CD4-positive, alpha-beta T cell (primary cell): ENCODE measurements around the gene PTPN21. TPM values are rescaled to one million over a fixed set of nuclear protein-coding genes. Genes with fewer than 3 reads are reported as not detected.

Source experiments
- ATAC-seq: fragments of 200-7000 bp; cut with Tn5 transposase; one replicate; pipeline ENCODE4 v1.10.0; 2022; ENCODE audit warnings: mild to moderate bottlenecking; ENCODE audit not compliant: poor library complexity
- CTCF ChIA-PET: fragments of 350-600 bp; sonication (Branson Sonifier 250); formaldehyde crosslinking; loops from one replicate; lab custom pipeline; 2021; ENCODE audit warnings: antibody characterized with exemption, inconsistent platforms; lab: Charles Lee
- POLR2A ChIA-PET: fragments of 350-600 bp; sonication (Branson Sonifier 250); formaldehyde crosslinking; loops from one replicate; lab custom pipeline; 2021; ENCODE audit warnings: antibody characterized with exemption, inconsistent platforms; lab: Charles Lee
- DNase-seq, 14 experiments: peaks; one replicate each; pipeline ENCODE4 v3.0.0-alpha.2; 2013 to 2020; ENCODE audit warnings: mixed read lengths in 2 of 14
- H3K27ac ChIP-seq, 2 donors: one replicate each; pipeline versions ENCODE4 v1.5.1 to v1.7.0; 2013; ENCODE audit warnings: low read length in 2 of 2, low read depth in 1 of 2, mild to moderate bottlenecking in 1 of 2
- H3K27me3 ChIP-seq, 2 experiments: 1 replicate in 1 of 2; 2 replicates in 1 of 2; pipeline versions ENCODE4 v1.6.1 to v1.7.0; 2013; ENCODE audit warnings: low read length in 2 of 2, control low read depth in 1 of 2, mild to moderate bottlenecking in 1 of 2, moderate library complexity in 1 of 2; ENCODE audit not compliant: insufficient read depth in 2 of 2, control insufficient read depth in 1 of 2
- H3K36me3 ChIP-seq: one replicate; pipeline ENCODE4 v1.6.1; 2013; ENCODE audit warnings: low read length, control low read depth; ENCODE audit not compliant: insufficient read depth
- H3K4me1 ChIP-seq: one replicate; pipeline ENCODE4 v1.6.1; 2013; ENCODE audit warnings: low read length, control low read depth; ENCODE audit not compliant: insufficient read depth
- H3K4me3 ChIP-seq: one replicate; pipeline ENCODE4 v1.5.1; 2013; ENCODE audit warnings: mild to moderate bottlenecking, low read length, moderate library complexity
- H3K9me3 ChIP-seq, 2 experiments: 1 replicate in 1 of 2; 2 replicates in 1 of 2; pipeline versions ENCODE4 v1.6.1 to v1.7.0; 2013; ENCODE audit warnings: low read length in 2 of 2, mild to moderate bottlenecking in 2 of 2, control low read depth in 1 of 2, moderate library complexity in 1 of 2; ENCODE audit not compliant: control insufficient read depth in 1 of 2, insufficient read depth in 1 of 2
- H3K27ac Mint-ChIP-seq: one replicate; pipeline ENCODE4 v1.8.0; 2020; ENCODE audit warnings: mixed read lengths
- H3K27me3 Mint-ChIP-seq: one replicate; pipeline ENCODE4 v1.8.0; 2021; ENCODE audit warnings: mixed read lengths
- H3K36me3 Mint-ChIP-seq: one replicate; pipeline ENCODE4 v1.8.0; 2021; ENCODE audit warnings: low read depth, mixed read lengths
- H3K4me1 Mint-ChIP-seq: one replicate; pipeline ENCODE4 v1.8.0; 2021; ENCODE audit warnings: low read depth, mixed read lengths
- H3K4me3 Mint-ChIP-seq: one replicate; pipeline ENCODE4 v1.8.0; 2020; ENCODE audit warnings: mild to moderate bottlenecking, mixed read lengths
- H3K9me3 Mint-ChIP-seq: one replicate; pipeline ENCODE4 v1.8.0; 2020; ENCODE audit warnings: mixed read lengths
- CTCF ChIP-seq: fragments of 200-600 bp; IDR thresholded peaks from one replicate; pipeline ENCODE4 v1.8.0; 2022; ENCODE audit warnings: antibody characterized with exemption, mild to moderate bottlenecking
- intact Hi-C, 2 experiments: fragments of 100-400 bp; cut with DNase I in 1 of 2; cut with micrococcal nuclease in 1 of 2; formaldehyde crosslinking; loops; one replicate each; pipeline versions ENCODE4 v1.15.1 to v1.9.0; 2023 to 2025; cut with DNase I, micrococcal nuclease
- total RNA-seq, 174 experiments: library from RNA in 2 of 174; stranded (reverse) in 2 of 174; gene quantifications; one replicate each; pipeline ENCODE4 v1.2.3 and lab custom pipeline; 2021 to 2026

The PTPN21 gene
- total RNA-seq, 2 experiments from 2014 or later = not detected

DNA sequence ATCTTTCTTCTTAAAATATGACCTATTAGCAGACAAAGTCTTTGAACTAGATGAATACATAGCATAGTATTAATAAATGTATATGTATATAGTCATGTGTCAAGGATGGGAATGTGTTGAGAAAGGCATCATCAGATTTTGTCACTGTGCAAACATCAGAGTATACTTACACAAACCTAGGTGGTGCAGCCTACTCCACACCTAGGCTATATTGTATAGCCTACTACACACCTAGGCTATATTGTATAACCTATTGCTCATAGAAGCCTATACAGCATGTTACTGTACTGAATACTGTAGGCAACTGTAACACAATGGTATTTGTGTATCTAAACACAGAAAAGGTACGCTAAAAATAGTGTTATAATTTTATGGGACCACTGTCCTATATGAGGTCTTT is 47.6 kb downstream of the PTPN21 start:
- TF ChIP-seq CTCF = no peak
- no peak overlapping the region for H3K4me3 Mint-ChIP-seq
- Histone ChIP-seq H3K4me3 (no peak overlapping the region), H3K4me1 (no peaks in the 10 kb centered on the region), H3K27ac (no peak overlapping the region), H3K27me3 (peaks cover 10 to 11% of the 10 kb centered on the region in 2 experiments), H3K9me3 (no peaks in the 10 kb centered on the region), H3K36me3 (no peaks in the 10 kb centered on the region)
- peaks cover 44% of the 10 kb centered on the region for H3K27me3 Mint-ChIP-seq
- intact Hi-C loops = no loop called here
- CTCF ChIA-PET = no interaction called here
- no peak overlapping the region for H3K27ac Mint-ChIP-seq
- no peaks in the 10 kb centered on the region for H3K9me3 Mint-ChIP-seq
- no peaks in the 10 kb centered on the region for H3K36me3 Mint-ChIP-seq
- H3K4me1 Mint-ChIP-seq = no peaks in the 10 kb centered on the region
- no peak for ATAC-seq
- DNase-seq = no peak
- POLR2A ChIA-PET = no interaction called here

GRCh38 chr14:88505621-88506020 is 49.2 kb downstream of the PTPN21 start:
- H3K4me3 ChIP-seq = no peak overlapping the region
- H3K27ac ChIP-seq = no peak overlapping the region
- ATAC-seq = no peak
- H3K9me3 ChIP-seq = no peaks in the 10 kb centered on the region
- H3K27me3 ChIP-seq = peaks cover 5 to 10% of the 10 kb centered on the region in 2 experiments
- no peaks in the 10 kb centered on the region for H3K36me3 ChIP-seq
- TF ChIP-seq CTCF = no peak
- peaks cover 48% of the 10 kb centered on the region for H3K27me3 Mint-ChIP-seq
- no peaks in the 10 kb centered on the region for H3K4me1 Mint-ChIP-seq
- no peak for DNase-seq
- H3K36me3 Mint-ChIP-seq = no peaks in the 10 kb centered on the region
- H3K4me1 ChIP-seq = no peaks in the 10 kb centered on the region
- H3K9me3 Mint-ChIP-seq = no peaks in the 10 kb centered on the region
- no peak overlapping the region for H3K27ac Mint-ChIP-seq
- ChIA-PET POLR2A (no interaction called here), CTCF (interaction anchor here (0.7 kb wide), 1 partner anchor 21 kb away, joined by 4 read pairs; no protein-coding TSS in a partner anchor)
- intact Hi-C loops = no loop called here
- H3K4me3 Mint-ChIP-seq = no peak overlapping the region

DNA sequence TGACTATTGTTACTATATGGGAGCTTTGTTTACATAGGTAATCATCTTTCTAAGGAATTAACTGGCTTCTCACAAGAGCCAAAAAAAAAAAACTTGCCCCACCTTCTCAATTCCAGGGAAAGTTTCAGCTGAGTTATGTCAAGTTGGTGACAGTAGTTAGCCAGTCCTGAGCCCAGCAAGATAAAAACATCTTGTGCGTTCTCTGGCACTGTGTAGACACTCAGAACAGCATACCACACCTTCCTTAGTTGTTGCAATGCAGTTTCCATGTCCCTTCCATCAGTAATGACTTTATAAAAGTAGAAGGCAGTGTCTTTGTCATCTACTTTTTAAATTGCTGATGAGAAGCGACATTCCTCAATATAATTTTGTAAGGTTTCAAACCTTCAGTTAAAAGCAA is 50.2 kb downstream of the PTPN21 start:
- no peak for TF ChIP-seq CTCF
- H3K27me3 Mint-ChIP-seq = peaks cover 40% of the 10 kb centered on the region
- Histone ChIP-seq H3K27ac (no peak overlapping the region), H3K36me3 (no peaks in the 10 kb centered on the region), H3K9me3 (no peaks in the 10 kb centered on the region), H3K4me1 (no peaks in the 10 kb centered on the region), H3K27me3 (peaks cover 4 to 5% of the 10 kb centered on the region in 2 experiments), H3K4me3 (no peak overlapping the region)
- no peaks in the 10 kb centered on the region for H3K4me1 Mint-ChIP-seq
- no peak overlapping the region for H3K27ac Mint-ChIP-seq
- H3K9me3 Mint-ChIP-seq = no peaks in the 10 kb centered on the region
- intact Hi-C loops = no loop called here
- no peak overlapping the region for H3K4me3 Mint-ChIP-seq
- ChIA-PET CTCF (no interaction called here), POLR2A (no interaction called here)
- DNase-seq (no peak), ATAC-seq (no peak)
- no peaks in the 10 kb centered on the region for H3K36me3 Mint-ChIP-seq
